Adrenal gland (tissue), 5 donors: ENCODE results near the gene C19orf53.

Experiments used
- CTCF ChIP-seq, 6 experiments: fragments of 450-650 bp in 4 of 6; fragments of 200-600 bp in 2 of 6; sonication (generic) in 1 of 6; IDR thresholded peaks; 1 replicate in 5 of 6; 2 replicates in 1 of 6; pipeline versions ENCODE4 v1.5.1 to v1.8.0; 2016 to 2021; ENCODE audit warnings: antibody characterized with exemption in 6 of 6, mild to moderate bottlenecking in 2 of 6, moderate library complexity in 1 of 6
- POLR2A ChIP-seq, 2 donors: fragments of 450-650 bp; IDR thresholded peaks; one replicate each; pipeline ENCODE4 v1.6.1; 2017; ENCODE audit warnings: antibody characterized with exemption in 2 of 2, mild to moderate bottlenecking in 2 of 2, moderate library complexity in 1 of 2
- donor health status: DM: no; HTN: no; CAD: no.

- peak in 4 of 6 experiments; percentile 15 to 35 (median 26) for TF ChIP-seq CTCF (IDR thresholded peaks at IDR 0.05)
- TF ChIP-seq POLR2A (IDR thresholded peaks at IDR 0.05): no peak
Observed at GRCh38 chr19:13804830-13805683, 30.8 kb downstream of the C19orf53 start.
